ENCODE measurements around the gene NKD1. TPM values are rescaled to one million over a fixed set of nuclear protein-coding genes. Genes with fewer than 3 reads are reported as not detected.

NKD1 gene
- total and polyA plus RNA-seq, 12 donors, result 0.67 to 8.9 (median 3.5) TPM

GRCh38 chr16:50681021-50681885 is 133.1 kb downstream of the NKD1 start, which contains the start of gene SNX20:
Gene SNX20, minus strand, starts transcription at chr16:50681312. Its CDS starts 3,786 bp downstream, at chr16:50677526.
- 56 to 68% (median 63%) methylated on average over 4 to 16 of the region's 16 CpGs for WGBS, 4 donors
- no peaks in the 10 kb centered on the region for H3K9me3 ChIP-seq (replicated peaks in 1 of 3)
- TF ChIP-seq POLR2A (IDR thresholded peaks at IDR 0.05), result no peak
- TF ChIP-seq, protein P1, sequence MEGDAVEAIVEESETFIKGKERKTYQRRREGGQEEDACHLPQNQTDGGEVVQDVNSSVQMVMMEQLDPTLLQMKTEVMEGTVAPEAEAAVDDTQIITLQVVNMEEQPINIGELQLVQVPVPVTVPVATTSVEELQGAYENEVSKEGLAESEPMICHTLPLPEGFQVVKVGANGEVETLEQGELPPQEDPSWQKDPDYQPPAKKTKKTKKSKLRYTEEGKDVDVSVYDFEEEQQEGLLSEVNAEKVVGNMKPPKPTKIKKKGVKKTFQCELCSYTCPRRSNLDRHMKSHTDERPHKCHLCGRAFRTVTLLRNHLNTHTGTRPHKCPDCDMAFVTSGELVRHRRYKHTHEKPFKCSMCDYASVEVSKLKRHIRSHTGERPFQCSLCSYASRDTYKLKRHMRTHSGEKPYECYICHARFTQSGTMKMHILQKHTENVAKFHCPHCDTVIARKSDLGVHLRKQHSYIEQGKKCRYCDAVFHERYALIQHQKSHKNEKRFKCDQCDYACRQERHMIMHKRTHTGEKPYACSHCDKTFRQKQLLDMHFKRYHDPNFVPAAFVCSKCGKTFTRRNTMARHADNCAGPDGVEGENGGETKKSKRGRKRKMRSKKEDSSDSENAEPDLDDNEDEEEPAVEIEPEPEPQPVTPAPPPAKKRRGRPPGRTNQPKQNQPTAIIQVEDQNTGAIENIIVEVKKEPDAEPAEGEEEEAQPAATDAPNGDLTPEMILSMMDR (IDR thresholded peaks at IDR 0.05), result no peak
- H3K27me3 ChIP-seq, result no peaks in the 10 kb centered on the region
- DNase-seq, result peak in 3 of 7 donors; percentile 30 to 51 (median 33)
- peak within 1 kb of the TSS in 1 of 5 donors; percentile 57 for H3K27ac ChIP-seq
- intact Hi-C loops (cut with DNase I), result no loop called here
- peak within 1 kb of the TSS in 1 of 4 donors; percentile 26 for H3K4me3 ChIP-seq
- H3K4me1 ChIP-seq (replicated peaks in 1 of 2), result no peaks in the 10 kb centered on the region
- H3K36me3 ChIP-seq (replicated peaks in 1 of 2), result no peaks in the 10 kb centered on the region

- H3K4me3 ChIP-seq, result no peak overlapping the region
- WGBS, 4 donors, result 71 to 93% (median 77%) methylated on average over 8 to 14 of the region's 14 CpGs
- DNase-seq, result peak in 1 of 7 donors; percentile 22
- intact Hi-C loops (cut with DNase I), result no loop called here
- TF ChIP-seq, protein P1 (IDR thresholded peaks at IDR 0.05), result no peak
- TF ChIP-seq POLR2A (IDR thresholded peaks at IDR 0.05), result no peak
- no peaks in the 10 kb centered on the region for H3K27me3 ChIP-seq
- no peaks in the 10 kb centered on the region for H3K36me3 ChIP-seq (replicated peaks in 1 of 2)
- no peaks in the 10 kb centered on the region for H3K9me3 ChIP-seq (replicated peaks in 1 of 3)
- no peaks in the 10 kb centered on the region for H3K4me1 ChIP-seq (replicated peaks in 1 of 2)
- no peak overlapping the region for H3K27ac ChIP-seq
Observed at GRCh38 chr16:50683689-50684374, 135.6 kb downstream of the NKD1 start.

DNA sequence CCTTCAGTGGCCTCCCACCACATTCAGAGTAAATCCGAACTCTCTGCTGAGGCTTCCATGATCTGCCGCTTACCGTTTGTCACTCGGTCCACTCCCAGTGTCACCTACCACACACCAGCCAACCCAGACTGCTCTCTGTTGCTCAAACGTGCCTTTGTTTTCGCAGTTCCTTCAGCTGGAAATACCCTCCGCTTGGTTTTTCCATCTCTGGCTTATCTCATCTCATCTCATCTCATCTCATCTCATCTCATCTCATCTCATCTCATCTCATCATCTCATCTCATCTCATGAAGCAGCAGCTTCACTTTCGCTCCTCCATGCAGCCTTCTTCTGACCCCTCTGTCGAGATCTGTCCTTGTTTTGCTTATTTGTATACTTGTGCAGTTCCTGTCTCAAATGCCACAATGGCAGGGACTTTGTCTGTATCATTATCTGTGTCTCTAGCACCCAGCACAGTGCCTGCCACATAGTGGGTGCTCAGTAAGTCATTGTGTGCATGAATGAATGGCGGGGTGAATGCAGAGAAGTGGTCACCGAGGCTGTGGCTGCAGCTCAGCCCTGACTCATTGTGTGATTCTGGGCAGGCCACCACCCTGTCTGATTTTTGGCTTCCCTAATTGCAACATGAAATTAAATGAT is 136.7 kb downstream of the NKD1 start:
- no peak overlapping the region for H3K4me3 ChIP-seq
- H3K9me3 ChIP-seq (replicated peaks in 1 of 3), result no peaks in the 10 kb centered on the region
- TF ChIP-seq, protein P1 (IDR thresholded peaks at IDR 0.05), result no peak
- TF ChIP-seq POLR2A (IDR thresholded peaks at IDR 0.05), result no peak
- no peaks in the 10 kb centered on the region for H3K36me3 ChIP-seq (replicated peaks in 1 of 2)
- H3K27me3 ChIP-seq, result no peaks in the 10 kb centered on the region
- H3K27ac ChIP-seq, result no peak overlapping the region
- WGBS, 4 donors, result 79 to 83% (median 80%) methylated on average over 11 of the region's 11 CpGs
- no peaks in the 10 kb centered on the region for H3K4me1 ChIP-seq (replicated peaks in 1 of 2)
- intact Hi-C loops (cut with DNase I), result no loop called here
- DNase-seq, result peak in 1 of 7 donors; percentile 17

All from adrenal gland (tissue), 12 donors.